ENCODE measurements around the gene RDM1. TPM values are rescaled to one million over a fixed set of nuclear protein-coding genes. Genes with fewer than 3 reads are reported as not detected.
"Not testable (repeated sequence)": the region's sequence is repeated elsewhere in the genome, so short reads cannot be mapped to it uniquely, and the experiment has no call there.

The RDM1 gene
- total RNA-seq, 2 donors from 2014 or later: 8.4 to 12.8 TPM

GRCh38 chr17:35943537-35943936 lies 13.0 kb upstream of the RDM1 start, which contains the start of gene LYZL6:
LYZL6 (minus strand) TSS chr17:35943713; CDS start chr17:35939356, 4,357 bp downstream.
- ATAC-seq (no peak), DNase-seq (ENCODE audit: low spot score in 2 of 2) (no peak)
- Mint-ChIP-seq H3K27ac (no peak within 1 kb of the TSS), H3K36me3 (no peaks in the 10 kb centered on the region), H3K9me3 (no peaks in the 10 kb centered on the region)

GRCh38 chr17:35942588-35943186 lies 12.1 kb upstream of the RDM1 start:
- Mint-ChIP-seq H3K9me3 (no peaks in the 10 kb centered on the region), H3K27ac (no peak overlapping the region), H3K36me3 (no peaks in the 10 kb centered on the region)
- DNase-seq (ENCODE audit: low spot score in 2 of 2) (no peak), ATAC-seq (no peak)

- H3K27ac Mint-ChIP-seq; H3K36me3 Mint-ChIP-seq; DNase-seq (ENCODE audit: low spot score in 2 of 2); ATAC-seq; H3K9me3 Mint-ChIP-seq: not testable (repeated sequence)
These were observed 7.9 kb upstream of the RDM1 start for GRCh38 chr17:35938492-35938891.

GRCh38 chr17:35936063-35936462 lies 5.5 kb upstream of the RDM1 start:
- no peak for ATAC-seq
- no peaks in the 10 kb centered on the region for H3K9me3 Mint-ChIP-seq
- H3K36me3 Mint-ChIP-seq: no peaks in the 10 kb centered on the region
- H3K27ac Mint-ChIP-seq: peak overlapping the region in 1 of 2 donors; percentile 40
- DNase-seq (ENCODE audit: low spot score in 2 of 2): no peak

- peaks cover 4 to 6% of the 10 kb centered on the region in 2 donors for H3K36me3 Mint-ChIP-seq
- ATAC-seq (no peak), DNase-seq (ENCODE audit: low spot score in 2 of 2) (no peak)
- no peak overlapping the region for H3K27ac Mint-ChIP-seq
- H3K9me3 Mint-ChIP-seq: no peaks in the 10 kb centered on the region
These were observed 4.2 kb upstream of the RDM1 start for GRCh38 chr17:35934760-35935159.

- ATAC-seq (no peak), DNase-seq (ENCODE audit: low spot score in 2 of 2) (no peak)
- H3K27ac Mint-ChIP-seq: no peak overlapping the region
- H3K36me3 Mint-ChIP-seq: peaks cover 4 to 6% of the 10 kb centered on the region in 2 donors
- no peaks in the 10 kb centered on the region for H3K9me3 Mint-ChIP-seq
These were observed 2.0 kb upstream of the RDM1 start for GRCh38 chr17:35932586-35932985.

- DNase-seq (ENCODE audit: low spot score in 2 of 2): no peak
- no peak for ATAC-seq
- Mint-ChIP-seq H3K36me3 (peaks cover 4 to 6% of the 10 kb centered on the region in 2 donors), H3K9me3 (no peaks in the 10 kb centered on the region), H3K27ac (peak overlapping the region in 1 of 2 donors; percentile 84)
These were observed 1.3 kb upstream of the RDM1 start for GRCh38 chr17:35931794-35932425.

GRCh38 chr17:35927714-35928113 lies 2.9 kb downstream of the RDM1 start:
- DNase-seq (ENCODE audit: low spot score in 2 of 2): no peak
- no peaks in the 10 kb centered on the region for H3K9me3 Mint-ChIP-seq
- H3K36me3 Mint-ChIP-seq: peaks cover 4 to 6% of the 10 kb centered on the region in 2 donors
- ATAC-seq: no peak
- no peak overlapping the region for H3K27ac Mint-ChIP-seq

- ATAC-seq (peak in 1 of 2 donors; percentile 40), DNase-seq (ENCODE audit: low spot score in 2 of 2) (no peak)
- no peak overlapping the region for H3K27ac Mint-ChIP-seq
- no peaks in the 10 kb centered on the region for H3K9me3 Mint-ChIP-seq
- no peaks in the 10 kb centered on the region for H3K36me3 Mint-ChIP-seq
These were observed 6.9 kb downstream of the RDM1 start for GRCh38 chr17:35923609-35924114.

GRCh38 chr17:35920229-35920628 lies 10.3 kb downstream of the RDM1 start:
- DNase-seq (ENCODE audit: low spot score in 2 of 2): no peak
- no peak overlapping the region for H3K27ac Mint-ChIP-seq
- H3K36me3 Mint-ChIP-seq: no peaks in the 10 kb centered on the region
- ATAC-seq: no peak
- no peaks in the 10 kb centered on the region for H3K9me3 Mint-ChIP-seq

- DNase-seq (ENCODE audit: low spot score in 2 of 2) (no peak), ATAC-seq (no peak)
- no peaks in the 10 kb centered on the region for H3K36me3 Mint-ChIP-seq
- H3K9me3 Mint-ChIP-seq: no peaks in the 10 kb centered on the region
- no peak overlapping the region for H3K27ac Mint-ChIP-seq
These were observed 11.9 kb downstream of the RDM1 start for GRCh38 chr17:35918665-35919064.

- no peaks in the 10 kb centered on the region for H3K9me3 Mint-ChIP-seq
- DNase-seq (ENCODE audit: low spot score in 2 of 2) (no peak), ATAC-seq (no peak)
- H3K27ac Mint-ChIP-seq: no peak overlapping the region
- no peaks in the 10 kb centered on the region for H3K36me3 Mint-ChIP-seq
These were observed 12.9 kb downstream of the RDM1 start for GRCh38 chr17:35917519-35918213.

GRCh38 chr17:35915153-35915964 lies 15.2 kb downstream of the RDM1 start:
- Mint-ChIP-seq H3K36me3 (no peaks in the 10 kb centered on the region), H3K9me3 (no peaks in the 10 kb centered on the region), H3K27ac (no peak overlapping the region)
- DNase-seq (ENCODE audit: low spot score in 2 of 2) (peak in 1 of 2 donors; percentile 21), ATAC-seq (no peak)

- ATAC-seq: no peak
- H3K27ac Mint-ChIP-seq: peak overlapping the region in 1 of 2 donors; percentile 10
- H3K36me3 Mint-ChIP-seq: no peaks in the 10 kb centered on the region
- H3K9me3 Mint-ChIP-seq: no peaks in the 10 kb centered on the region
- peak in 1 of 2 donors; percentile 26 for DNase-seq (ENCODE audit: low spot score in 2 of 2)
These were observed 16.2 kb downstream of the RDM1 start for GRCh38 chr17:35914354-35914753.

GRCh38 chr17:35913609-35914008 lies 17.0 kb downstream of the RDM1 start:
- Mint-ChIP-seq H3K36me3 (no peaks in the 10 kb centered on the region), H3K9me3 (no peaks in the 10 kb centered on the region), H3K27ac (peak overlapping the region in 1 of 2 donors; percentile 11)
- ATAC-seq (no peak), DNase-seq (ENCODE audit: low spot score in 2 of 2) (no peak)

- H3K9me3 Mint-ChIP-seq: no peaks in the 10 kb centered on the region
- peak in 1 of 2 donors; percentile 69 for ATAC-seq
These were observed 17.6 kb downstream of the RDM1 start for GRCh38 chr17:35912942-35913341.

More at GRCh38 chr17:35912942-35913341, 17.6 kb downstream of the RDM1 start:
- Mint-ChIP-seq H3K36me3 (no peaks in the 10 kb centered on the region), H3K27ac (peak overlapping the region in 1 of 2 donors; percentile 11)
- peak in 1 of 2 donors; percentile 6 for DNase-seq (ENCODE audit: low spot score in 2 of 2)

All from activated naive CD4-positive, alpha-beta T cell treated with anti-CD3 and anti-CD28 coated beads, Interleukin-2, amount 50 U/mL, for 72 hours (primary cell).